HAP-1 (cell line): ENCODE measurements around the gene ZNF628.

Experiments
- DNase-seq, 2 experiments: peaks; one replicate each; pipeline ENCODE4 v3.0.0-alpha.2; 2016 to 2020; ENCODE audit warnings: low spot score in 2 of 2
- H3K27me3 ChIP-seq: fragments of 250-450 bp; sonication (Bioruptor Pico); 2 replicates; pipeline ENCODE4 v1.5.1; 2020; ENCODE audit warnings: low read depth, mild to moderate bottlenecking, moderate library complexity
- H3K36me3 ChIP-seq: fragments of 250-450 bp; sonication (Bioruptor Pico); replicated peaks from 2 replicates; pipeline ENCODE4 v1.5.1; 2020; ENCODE audit warnings: mild to moderate bottlenecking
- H3K4me1 ChIP-seq: fragments of 250-450 bp; sonication (Bioruptor Pico); 2 replicates; pipeline ENCODE4 v1.5.1; 2020; ENCODE audit warnings: mild to moderate bottlenecking
- H3K4me3 ChIP-seq: fragments of 250-450 bp; sonication (Bioruptor Pico); 2 replicates; pipeline ENCODE4 v1.5.1; 2020; ENCODE audit warnings: mild to moderate bottlenecking, moderate library complexity
- H3K9me3 ChIP-seq: fragments of 250-450 bp; sonication (Bioruptor Pico); 2 replicates; pipeline ENCODE4 v1.5.1; 2020; ENCODE audit warnings: mild to moderate bottlenecking, moderate library complexity
- in situ Hi-C: fragments of 300-500 bp; cut with MboI; formaldehyde crosslinking; loops from 3 replicates; pipeline ENCODE4 v1.14.3; 2020; ENCODE audit warnings: low sequenced_read_pairs, inconsistent platforms, mixed read lengths

The ZNF628 gene

GRCh38 chr19:55520691-55521292 is 44.4 kb downstream of the ZNF628 start:
- H3K4me3 ChIP-seq: no peak overlapping the region
- no peak for DNase-seq
- no peaks in the 10 kb centered on the region for H3K36me3 ChIP-seq
- peaks cover 3% of the 10 kb centered on the region; the same call in 1 of the 2 replicates for H3K4me1 ChIP-seq
- no peaks in the 10 kb centered on the region for H3K27me3 ChIP-seq
- in situ Hi-C loops: no loop called here
- H3K9me3 ChIP-seq: no peaks in the 10 kb centered on the region

- in situ Hi-C loops: no loop called here
- no peaks in the 10 kb centered on the region for H3K36me3 ChIP-seq
These were observed 49.1 kb downstream of the ZNF628 start for GRCh38 chr19:55525289-55526101.

GRCh38 chr19:55526216-55527196 is 50.1 kb downstream of the ZNF628 start:
- Histone ChIP-seq H3K9me3 (no peaks in the 10 kb centered on the region), H3K4me1 (no peaks in the 10 kb centered on the region), H3K27me3 (no peaks in the 10 kb centered on the region), H3K4me3 (no peak overlapping the region), H3K36me3 (no peaks in the 10 kb centered on the region)
- in situ Hi-C loops: no loop called here
- DNase-seq: peak in 1 of 2 experiments; percentile 22

More at GRCh38 chr19:55525289-55526101, 49.1 kb downstream of the ZNF628 start:
- DNase-seq: no peak
- H3K27me3 ChIP-seq: no peaks in the 10 kb centered on the region
- no peaks in the 10 kb centered on the region for H3K4me1 ChIP-seq
- H3K4me3 ChIP-seq: no peak overlapping the region
- H3K9me3 ChIP-seq: no peaks in the 10 kb centered on the region

GRCh38 chr19:55527197-55528029 is 51.0 kb downstream of the ZNF628 start:
- no peaks in the 10 kb centered on the region for H3K9me3 ChIP-seq
- DNase-seq: no peak
- H3K4me1 ChIP-seq: no peaks in the 10 kb centered on the region
- in situ Hi-C loops: no loop called here
- no peak overlapping the region for H3K4me3 ChIP-seq
- no peaks in the 10 kb centered on the region for H3K27me3 ChIP-seq
- H3K36me3 ChIP-seq: no peaks in the 10 kb centered on the region

GRCh38 chr19:55528030-55528803 is 51.8 kb downstream of the ZNF628 start:
- no peak for DNase-seq
- Histone ChIP-seq H3K4me3 (no peak overlapping the region), H3K36me3 (no peaks in the 10 kb centered on the region), H3K27me3 (no peaks in the 10 kb centered on the region), H3K4me1 (no peaks in the 10 kb centered on the region), H3K9me3 (no peaks in the 10 kb centered on the region)
- in situ Hi-C loops: no loop called here

GRCh38 chr19:55529636-55530234 is 53.3 kb downstream of the ZNF628 start:
- in situ Hi-C loops: no loop called here
- no peaks in the 10 kb centered on the region for H3K27me3 ChIP-seq
- no peaks in the 10 kb centered on the region for H3K36me3 ChIP-seq
- no peaks in the 10 kb centered on the region for H3K9me3 ChIP-seq
- H3K4me3 ChIP-seq: no peak overlapping the region
- no peaks in the 10 kb centered on the region for H3K4me1 ChIP-seq
- no peak for DNase-seq

GRCh38 chr19:55530996-55531395 is 54.6 kb downstream of the ZNF628 start:
- DNase-seq: no peak
- Histone ChIP-seq H3K9me3 (no peaks in the 10 kb centered on the region), H3K4me1 (no peaks in the 10 kb centered on the region), H3K4me3 (no peak overlapping the region), H3K27me3 (no peaks in the 10 kb centered on the region), H3K36me3 (no peaks in the 10 kb centered on the region)
- in situ Hi-C loops: no loop called here
